PFSK-1 (cell line): ENCODE data around the gene TOMM70.

Experiments used
- FOXP2 ChIP-seq: optimal IDR thresholded peaks from 2 replicates; pipeline ENCODE3; 2011; ENCODE audit warnings: borderline replicate concordance, control low read depth, inconsistent platforms; ENCODE audit not compliant: insufficient read depth; ENCODE audit errors: extremely low read length, extremely low read depth
- POLR2AphosphoS5 ChIP-seq: IDR thresholded peaks from 2 replicates; pipeline ENCODE4 v1.6.1; 2012; ENCODE audit warnings: low read depth, mild to moderate bottlenecking, control low read depth, low read length, moderate library complexity
- REST ChIP-seq, 2 experiments: IDR thresholded peaks; 2 replicates each; pipeline versions ENCODE4 v1.6.1 to v1.8.0; 2011 to 2012; ENCODE audit warnings: low read depth in 2 of 2, low read length in 2 of 2, control low read depth in 1 of 2, inconsistent platforms in 1 of 2, mild to moderate bottlenecking in 1 of 2, moderate library complexity in 1 of 2; ENCODE audit not compliant: insufficient read depth in 1 of 2
- SIN3A ChIP-seq: IDR thresholded peaks from 2 replicates; pipeline ENCODE4 v1.6.1; 2012; ENCODE audit warnings: mild to moderate bottlenecking, low read length, moderate library complexity, borderline replicate concordance; ENCODE audit not compliant: insufficient read depth
- TAF1 ChIP-seq: IDR thresholded peaks from 2 replicates; pipeline ENCODE4 v1.6.1; 2012; ENCODE audit warnings: low read length, control low read depth, borderline replicate concordance; ENCODE audit not compliant: insufficient read depth

The TOMM70 gene

GRCh38 chr3:100440895-100441294, 40.0 kb upstream of the TOMM70 start:
- TF ChIP-seq REST (IDR thresholded peaks at IDR 0.05; ENCODE audit: insufficient read depth in 1 of 2, low read depth in 2 of 2, low read length in 2 of 2) (no peak), SIN3A (no peak), FOXP2 (no peak), TAF1 (no peak)

GRCh38 chr3:100438623-100438974, 37.7 kb upstream of the TOMM70 start:
- TF ChIP-seq REST (IDR thresholded peaks at IDR 0.05; ENCODE audit: insufficient read depth in 1 of 2, low read depth in 2 of 2, low read length in 2 of 2), result no peak
- no peak for TF ChIP-seq SIN3A
- no peak for TF ChIP-seq TAF1
- TF ChIP-seq FOXP2, result no peak
- TF ChIP-seq POLR2AphosphoS5, result no peak

GRCh38 chr3:100437721-100438622, 37.1 kb upstream of the TOMM70 start:
- TF ChIP-seq FOXP2 (no peak), REST (IDR thresholded peaks at IDR 0.05; ENCODE audit: insufficient read depth in 1 of 2, low read depth in 2 of 2, low read length in 2 of 2) (no peak), SIN3A (no peak), TAF1 (no peak), POLR2AphosphoS5 (no peak)

- TF ChIP-seq REST (IDR thresholded peaks at IDR 0.05; ENCODE audit: insufficient read depth in 1 of 2, low read depth in 2 of 2, low read length in 2 of 2) (no peak), TAF1 (no peak), FOXP2 (no peak), POLR2AphosphoS5 (no peak), SIN3A (no peak)
Observed at GRCh38 chr3:100436951-100437350, 36.1 kb upstream of the TOMM70 start.
